ENCODE results near the gene MAST4.

Gene MAST4

GRCh38 chr5:66947458-66947857, 351.3 kb downstream of the MAST4 start:
- TF ChIP-seq CTCF (IDR thresholded peaks at IDR 0.05; ENCODE audit: low read depth, low read length, poor library complexity, severe bottlenecking), result no peak
- Histone ChIP-seq H3K79me2 (ENCODE audit: control insufficient read depth, low read length) (no peaks in the 10 kb centered on the region), H3K36me3 (ENCODE audit: control insufficient read depth, low read length) (no peaks in the 10 kb centered on the region), H3K9me3 (ENCODE audit: control insufficient read depth, insufficient read depth, low read length) (no peaks in the 10 kb centered on the region), H3K9me2 (replicated peaks; ENCODE audit: control insufficient read depth, low read length) (no peaks in the 10 kb centered on the region), H3K27ac (ENCODE audit: low read depth, low read length) (no peak overlapping the region), H3K4me3 (ENCODE audit: low read length) (no peak overlapping the region), H3F3A (ENCODE audit: control insufficient read depth, insufficient read depth) (no peaks in the 10 kb centered on the region), H3K4me1 (ENCODE audit: control insufficient read depth, low read length) (no peaks in the 10 kb centered on the region), H4K20me1 (ENCODE audit: control insufficient read depth, insufficient read depth, low read depth, low read length) (no peaks in the 10 kb centered on the region), H3K27me3 (ENCODE audit: control insufficient read depth, low read length) (peaks cover 4% of the 10 kb centered on the region; the same call in 1 of the 2 replicates), H3K4me2 (ENCODE audit: low read length) (no peak overlapping the region)

GRCh38 chr5:66949066-66949465, 352.9 kb downstream of the MAST4 start:
- H3K36me3 ChIP-seq (ENCODE audit: control insufficient read depth, low read length), result no peaks in the 10 kb centered on the region
- H3K4me2 ChIP-seq (ENCODE audit: low read length), result no peak overlapping the region
- no peaks in the 10 kb centered on the region for H3K9me2 ChIP-seq (replicated peaks; ENCODE audit: control insufficient read depth, low read length)
- TF ChIP-seq CTCF (IDR thresholded peaks at IDR 0.05; ENCODE audit: low read depth, low read length, poor library complexity, severe bottlenecking) (no peak), EZH2phosphoT487 (IDR thresholded peaks at IDR 0.05; ENCODE audit: borderline replicate concordance, low read length) (no peak)
- no peaks in the 10 kb centered on the region for H3K4me1 ChIP-seq (ENCODE audit: control insufficient read depth, low read length)
- peaks cover 4% of the 10 kb centered on the region; the same call in 1 of the 2 replicates for H3K27me3 ChIP-seq (ENCODE audit: control insufficient read depth, low read length)
- H3K27ac ChIP-seq (ENCODE audit: low read depth, low read length), result no peak overlapping the region
- H4K20me1 ChIP-seq (ENCODE audit: control insufficient read depth, insufficient read depth, low read depth, low read length), result no peaks in the 10 kb centered on the region
- no peak overlapping the region for H3K4me3 ChIP-seq (ENCODE audit: low read length)
- H3K9me3 ChIP-seq (ENCODE audit: control insufficient read depth, insufficient read depth, low read length), result no peaks in the 10 kb centered on the region
- H3K79me2 ChIP-seq (ENCODE audit: control insufficient read depth, low read length), result no peaks in the 10 kb centered on the region
- no peaks in the 10 kb centered on the region for H3F3A ChIP-seq (ENCODE audit: control insufficient read depth, insufficient read depth)

- Histone ChIP-seq H3K36me3 (ENCODE audit: control insufficient read depth, low read length) (no peaks in the 10 kb centered on the region), H3K4me1 (ENCODE audit: control insufficient read depth, low read length) (no peaks in the 10 kb centered on the region), H3K9me3 (ENCODE audit: control insufficient read depth, insufficient read depth, low read length) (no peaks in the 10 kb centered on the region), H3K79me2 (ENCODE audit: control insufficient read depth, low read length) (no peaks in the 10 kb centered on the region), H3K27me3 (ENCODE audit: control insufficient read depth, low read length) (no peaks in the 10 kb centered on the region; the same call in 1 of the 2 replicates), H3K27ac (ENCODE audit: low read depth, low read length) (no peak overlapping the region), H3K9me2 (replicated peaks; ENCODE audit: control insufficient read depth, low read length) (no peaks in the 10 kb centered on the region), H3K4me2 (ENCODE audit: low read length) (no peak overlapping the region), H3K4me3 (ENCODE audit: low read length) (no peak overlapping the region), H3F3A (ENCODE audit: control insufficient read depth, insufficient read depth) (no peaks in the 10 kb centered on the region), H4K20me1 (ENCODE audit: control insufficient read depth, insufficient read depth, low read depth, low read length) (no peaks in the 10 kb centered on the region)
- TF ChIP-seq CTCF (IDR thresholded peaks at IDR 0.05; ENCODE audit: low read depth, low read length, poor library complexity, severe bottlenecking) (no peak), EZH2phosphoT487 (IDR thresholded peaks at IDR 0.05; ENCODE audit: borderline replicate concordance, low read length) (no peak)
These were observed 356.0 kb downstream of the MAST4 start for GRCh38 chr5:66952153-66952552.

- no peaks in the 10 kb centered on the region for H3K36me3 ChIP-seq (ENCODE audit: control insufficient read depth, low read length)
- no peaks in the 10 kb centered on the region for H4K20me1 ChIP-seq (ENCODE audit: control insufficient read depth, insufficient read depth, low read depth, low read length)
- H3F3A ChIP-seq (ENCODE audit: control insufficient read depth, insufficient read depth), result no peaks in the 10 kb centered on the region
- H3K4me1 ChIP-seq (ENCODE audit: control insufficient read depth, low read length), result no peaks in the 10 kb centered on the region
- H3K4me2 ChIP-seq (ENCODE audit: low read length), result no peak overlapping the region
- H3K27ac ChIP-seq (ENCODE audit: low read depth, low read length), result no peak overlapping the region
- no peak overlapping the region for H3K4me3 ChIP-seq (ENCODE audit: low read length)
- H3K9me2 ChIP-seq (replicated peaks; ENCODE audit: control insufficient read depth, low read length), result no peaks in the 10 kb centered on the region
- no peaks in the 10 kb centered on the region; the same call in 1 of the 2 replicates for H3K27me3 ChIP-seq (ENCODE audit: control insufficient read depth, low read length)
- no peaks in the 10 kb centered on the region for H3K9me3 ChIP-seq (ENCODE audit: control insufficient read depth, insufficient read depth, low read length)
- no peaks in the 10 kb centered on the region for H3K79me2 ChIP-seq (ENCODE audit: control insufficient read depth, low read length)
- TF ChIP-seq EZH2phosphoT487 (IDR thresholded peaks at IDR 0.05; ENCODE audit: borderline replicate concordance, low read length) (no peak), CTCF (IDR thresholded peaks at IDR 0.05; ENCODE audit: low read depth, low read length, poor library complexity, severe bottlenecking) (no peak)
These were observed 360.2 kb downstream of the MAST4 start for GRCh38 chr5:66956439-66956838.

Measured in DOHH2 (cell line).